GM18909 (cell line): ENCODE results near the gene APOBEC3A.
A peak's percentile ranks its signal among the peaks of the same experiment; 100 is the strongest.
"Not testable (repeated sequence)": the region's sequence is repeated elsewhere in the genome, so short reads cannot be mapped to it uniquely, and the experiment has no call there.

Experiments
- ATAC-seq: cut with Tn5 transposase; IDR thresholded peaks from one replicate; pipeline ENCODE4 v1.9.1; 2021; ENCODE audit warnings: mild to moderate bottlenecking; ENCODE audit not compliant: unreplicated experiment, poor library complexity

The APOBEC3A gene

DNA sequence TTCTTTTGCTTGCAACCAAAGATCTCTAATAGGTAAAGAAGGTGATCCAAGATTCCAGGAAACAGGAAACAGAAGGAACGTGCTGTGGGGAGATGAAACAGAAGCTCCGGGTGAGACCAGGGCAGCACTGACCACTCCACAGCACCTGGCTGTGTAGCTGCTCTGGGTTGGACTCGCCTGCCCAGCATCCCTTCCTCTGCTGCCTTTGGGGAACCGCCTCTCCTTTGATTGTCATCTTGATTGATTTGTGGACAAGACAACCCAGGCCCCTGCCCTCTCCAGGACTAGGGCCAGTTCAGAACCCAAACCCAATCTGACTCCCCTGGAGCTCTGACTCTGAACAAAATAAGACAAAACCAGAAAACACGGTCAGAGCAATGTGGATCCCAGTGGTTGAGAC is 14.7 kb upstream of the APOBEC3A start:
- no peak for ATAC-seq

GRCh38 chr22:38943201-38943600 is 14.2 kb upstream of the APOBEC3A start:
- ATAC-seq, result no peak

GRCh38 chr22:38943882-38944281 is 13.5 kb upstream of the APOBEC3A start:
- no peak for ATAC-seq

- no peak for ATAC-seq
These were observed 12.8 kb upstream of the APOBEC3A start for GRCh38 chr22:38944653-38945052.

- ATAC-seq, result not testable (repeated sequence)
These were observed 11.6 kb upstream of the APOBEC3A start for GRCh38 chr22:38945706-38946338.

DNA sequence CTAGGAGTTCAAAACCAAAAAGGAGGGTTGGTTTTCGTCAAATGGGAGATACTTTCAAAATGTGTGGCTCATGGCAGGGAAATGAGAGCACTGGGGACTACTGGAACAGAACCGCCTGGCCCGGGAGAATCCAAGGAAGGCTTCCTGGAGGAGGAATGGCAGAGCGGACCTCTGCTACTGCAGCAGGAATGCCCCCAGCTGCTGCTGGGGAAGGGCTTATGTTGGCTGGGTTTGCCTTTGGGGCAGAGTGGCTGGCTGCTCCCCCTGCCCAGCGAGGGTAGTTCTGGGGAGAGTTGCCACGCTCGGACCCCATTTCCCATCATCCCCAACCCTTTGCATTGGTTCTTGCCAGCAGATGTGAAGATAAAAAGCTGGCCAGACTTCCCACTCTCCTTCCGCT is 10.6 kb upstream of the APOBEC3A start:
- ATAC-seq, result no peak

- ATAC-seq, result no peak
These were observed 9.9 kb upstream of the APOBEC3A start for GRCh38 chr22:38947321-38948140.

GRCh38 chr22:38948181-38948940 is 9.0 kb upstream of the APOBEC3A start:
- no peak for ATAC-seq

- no peak for ATAC-seq
These were observed 7.5 kb upstream of the APOBEC3A start for GRCh38 chr22:38949889-38950405.

GRCh38 chr22:38950527-38951295 is 6.7 kb upstream of the APOBEC3A start:
- no peak for ATAC-seq

DNA sequence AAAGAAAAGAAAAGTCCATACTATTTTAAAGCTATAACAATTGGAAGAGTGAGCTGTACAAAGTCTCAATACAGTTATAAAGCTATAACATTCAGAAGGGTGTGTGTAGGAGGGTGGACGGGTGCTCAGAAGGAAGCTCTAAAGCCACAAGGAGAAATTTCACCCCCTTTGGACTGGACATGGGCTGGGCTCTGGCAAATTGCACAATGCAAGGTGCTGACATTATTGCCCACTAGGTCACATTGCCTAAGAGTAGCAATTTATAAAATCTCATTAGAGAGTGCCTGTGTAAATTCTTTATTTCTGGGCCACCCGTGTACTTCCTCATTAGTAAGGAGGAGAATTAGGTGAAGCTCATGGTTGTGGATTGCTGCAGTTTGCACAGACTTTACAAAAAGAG is 5.7 kb upstream of the APOBEC3A start:
- ATAC-seq, result no peak

DNA sequence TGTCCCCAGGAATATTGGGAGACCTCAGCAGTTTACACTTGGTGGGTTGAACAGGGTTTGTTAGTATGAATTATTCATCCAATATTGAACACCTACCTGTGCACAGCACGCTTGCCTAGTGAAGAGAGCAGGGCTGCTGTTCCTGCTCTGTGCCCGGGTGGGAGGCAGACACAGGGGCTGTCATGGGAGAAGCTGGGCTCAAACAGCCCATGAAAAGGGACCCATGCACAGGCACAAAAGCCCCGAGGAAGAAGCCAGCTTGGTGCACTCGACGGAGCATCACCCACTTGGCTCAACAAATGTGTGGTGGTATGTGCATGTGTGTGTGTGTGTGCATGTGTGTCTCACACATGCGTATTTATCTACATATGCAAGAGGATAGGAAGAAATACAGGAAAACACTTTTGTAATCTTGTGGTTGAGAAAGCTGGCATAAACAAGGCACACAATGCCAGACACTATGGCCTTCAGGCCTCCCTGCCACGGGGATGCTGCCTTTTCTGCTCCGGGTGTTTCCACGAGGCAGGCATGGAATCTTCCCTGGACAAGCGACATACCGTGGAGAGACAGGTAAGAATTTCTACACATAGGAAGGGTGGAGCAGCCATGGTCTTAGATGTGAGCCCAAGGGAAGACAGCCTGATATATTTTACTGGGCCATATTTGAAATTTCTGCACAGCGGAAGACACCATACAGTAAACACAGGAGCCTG is 5.0 kb upstream of the APOBEC3A start:
- ATAC-seq, result no peak

- ATAC-seq, result no peak
These were observed 4.3 kb upstream of the APOBEC3A start for GRCh38 chr22:38953091-38953490.

GRCh38 chr22:38953577-38954413 is 3.6 kb upstream of the APOBEC3A start:
- ATAC-seq, result peak; percentile 70

- ATAC-seq, result no peak
These were observed 2.9 kb upstream of the APOBEC3A start for GRCh38 chr22:38954414-38955043.

- ATAC-seq, result no peak
These were observed 2.0 kb upstream of the APOBEC3A start for GRCh38 chr22:38955250-38955905.

- no peak for ATAC-seq
These were observed 1.5 kb upstream of the APOBEC3A start for GRCh38 chr22:38955926-38956325.

DNA sequence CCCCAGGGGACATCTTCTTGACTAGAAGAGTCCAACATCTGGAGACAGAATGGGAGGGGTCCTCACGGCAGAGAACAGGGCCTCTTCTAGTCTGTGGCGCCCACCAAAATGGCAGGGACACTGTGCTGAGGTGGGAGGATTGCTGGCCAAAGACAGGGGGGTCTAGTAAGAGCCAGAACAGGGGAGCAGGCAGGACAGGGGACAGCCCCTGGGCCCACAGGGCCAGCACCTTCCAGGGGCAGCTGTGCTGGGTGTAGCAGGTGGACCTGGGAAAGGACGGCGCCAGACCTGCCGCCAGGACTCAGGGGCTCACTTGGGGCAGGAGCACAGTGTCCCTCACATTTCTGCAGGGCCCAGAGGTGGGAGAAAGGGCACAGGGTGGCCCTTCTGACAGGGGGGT is 858 bp upstream of the APOBEC3A start:
- ATAC-seq, result no peak
